H9 (cell line): ENCODE data around the gene NTSR1. TPM values are rescaled to one million over a fixed set of nuclear protein-coding genes. Genes with fewer than 3 reads are reported as not detected.

ENCODE experiments used
- DNase-seq: peaks from one replicate; pipeline ENCODE4 v3.0.0-alpha.2; 2017
- H2AFZ ChIP-seq: one replicate; pipeline ENCODE4 v1.6.1; 2013; ENCODE audit warnings: mild to moderate bottlenecking, low read length, control low read depth, moderate library complexity
- H2AK5ac ChIP-seq: 2 replicates; pipeline ENCODE4 v1.6.1; 2013; ENCODE audit warnings: low read length, control low read depth, mixed read lengths; ENCODE audit not compliant: insufficient read length
- H2BK120ac ChIP-seq: one replicate; pipeline ENCODE4 v1.6.1; 2013; ENCODE audit warnings: low read depth, mild to moderate bottlenecking, low read length, control low read depth, inconsistent platforms; ENCODE audit not compliant: poor library complexity, severe bottlenecking
- H2BK12ac ChIP-seq: 2 replicates; pipeline ENCODE4 v1.6.1; 2013; ENCODE audit warnings: low read length, control low read depth, mixed read lengths, low read depth; ENCODE audit not compliant: insufficient read length
- H2BK15ac ChIP-seq: 2 replicates; pipeline ENCODE4 v1.6.1; 2013; ENCODE audit warnings: low read depth, low read length, control low read depth
- H2BK20ac ChIP-seq: one replicate; pipeline ENCODE4 v1.6.1; 2013; ENCODE audit warnings: low read depth, mild to moderate bottlenecking, low read length, control low read depth, inconsistent platforms; ENCODE audit not compliant: poor library complexity, severe bottlenecking
- H2BK5ac ChIP-seq: 2 replicates; pipeline ENCODE4 v1.6.1; 2013; ENCODE audit warnings: low read length, control low read depth, mixed read lengths; ENCODE audit not compliant: insufficient read length
- H3K14ac ChIP-seq: 2 replicates; pipeline ENCODE4 v1.6.1; 2013; ENCODE audit warnings: low read length, control low read depth; ENCODE audit not compliant: insufficient read depth
- H3K18ac ChIP-seq: 2 replicates; pipeline ENCODE4 v1.6.1; 2013; ENCODE audit warnings: low read depth, mild to moderate bottlenecking, mixed read lengths, low read length, control low read depth; ENCODE audit not compliant: insufficient read length
- H3K23ac ChIP-seq: 2 replicates; pipeline ENCODE4 v1.6.1; 2013; ENCODE audit warnings: low read length, control low read depth, mixed read lengths, low read depth; ENCODE audit not compliant: insufficient read length
- H3K23me2 ChIP-seq: 2 replicates; pipeline ENCODE4 v1.6.1; 2013; ENCODE audit warnings: low read depth, mild to moderate bottlenecking, mixed read lengths, low read length, control low read depth; ENCODE audit not compliant: insufficient read length, poor library complexity, severe bottlenecking
- H3K27ac ChIP-seq: 2 replicates; pipeline ENCODE4 v1.5.1; 2013; ENCODE audit warnings: low read length, control low read depth, mixed read lengths, low read depth; ENCODE audit not compliant: insufficient read length
- H3K27me3 ChIP-seq: 2 replicates; pipeline ENCODE4 v1.6.1; 2013; ENCODE audit warnings: low read length, control low read depth, inconsistent platforms; ENCODE audit not compliant: insufficient read depth
- H3K4ac ChIP-seq: 2 replicates; pipeline ENCODE4 v1.6.1; 2013; ENCODE audit warnings: low read depth, mild to moderate bottlenecking, control low read depth, inconsistent platforms, low read length, moderate library complexity
- H3K4me1 ChIP-seq: 2 replicates; pipeline ENCODE4 v1.6.1; 2013; ENCODE audit warnings: low read length, control low read depth, inconsistent platforms; ENCODE audit not compliant: insufficient read depth
- H3K4me2 ChIP-seq: 2 replicates; pipeline ENCODE4 v1.6.1; 2013; ENCODE audit warnings: low read length, control low read depth, mixed read lengths; ENCODE audit not compliant: insufficient read length, insufficient read depth
- H3K56ac ChIP-seq: 2 replicates; pipeline ENCODE4 v1.6.1; 2013; ENCODE audit warnings: low read depth, mild to moderate bottlenecking, mixed read lengths, low read length, control low read depth; ENCODE audit not compliant: insufficient read length
- H3K79me1 ChIP-seq: 2 replicates; pipeline ENCODE4 v1.6.1; 2013; ENCODE audit warnings: low read depth, mild to moderate bottlenecking, moderate library complexity, low read length, control low read depth, inconsistent platforms; ENCODE audit not compliant: insufficient read depth, poor library complexity, severe bottlenecking
- H3K79me2 ChIP-seq: 2 replicates; pipeline ENCODE4 v1.6.1; 2013; ENCODE audit warnings: low read length, control low read depth, inconsistent platforms; ENCODE audit not compliant: insufficient read depth
- H3K9ac ChIP-seq: 2 replicates; pipeline ENCODE4 v1.6.1; 2013; ENCODE audit warnings: low read length, control low read depth, mixed read lengths; ENCODE audit not compliant: insufficient read length; ENCODE audit errors: extremely low read depth
- H3K9me3 ChIP-seq: one replicate; pipeline ENCODE4 v1.6.1; 2013; ENCODE audit warnings: low read depth, low read length, inconsistent platforms; ENCODE audit not compliant: control insufficient read depth
- H3T11ph ChIP-seq: one replicate; pipeline ENCODE4 v1.6.1; 2013; ENCODE audit warnings: mild to moderate bottlenecking, low read length, control low read depth, inconsistent platforms
- H4K20me1 ChIP-seq: one replicate; pipeline ENCODE4 v1.6.1; 2013; ENCODE audit not compliant: control insufficient read depth, insufficient read length, insufficient read depth
- H4K5ac ChIP-seq: 2 replicates; pipeline ENCODE4 v1.6.1; 2013; ENCODE audit warnings: low read depth, mild to moderate bottlenecking, mixed read lengths, low read length, control low read depth; ENCODE audit not compliant: insufficient read length
- H4K8ac ChIP-seq: replicated peaks from 2 replicates; pipeline ENCODE4 v1.6.1; 2013; ENCODE audit warnings: low read length, control low read depth, mixed read lengths, low read depth; ENCODE audit not compliant: insufficient read length
- H4K91ac ChIP-seq: 2 replicates; pipeline ENCODE4 v1.6.1; 2013; ENCODE audit warnings: low read depth, mild to moderate bottlenecking, moderate library complexity, mixed read lengths, low read length, control low read depth; ENCODE audit not compliant: insufficient read length
- H3K27ac Mint-ChIP-seq, 3 experiments: 2 replicates in 2 of 3; 3 replicates in 1 of 3; pipeline ENCODE4 v1.8.0; 2020 to 2021; ENCODE audit warnings: mixed read lengths in 3 of 3, mild to moderate bottlenecking in 1 of 3, moderate library complexity in 1 of 3
- H3K27me3 Mint-ChIP-seq: 2 replicates; pipeline ENCODE4 v1.8.0; 2021; ENCODE audit warnings: low read depth, mild to moderate bottlenecking, moderate library complexity, mixed read lengths
- H3K36me3 Mint-ChIP-seq, 3 experiments: 2 replicates in 2 of 3; 3 replicates in 1 of 3; pipeline ENCODE4 v1.8.0; 2020 to 2021; ENCODE audit warnings: low read depth in 3 of 3, mixed read lengths in 3 of 3; ENCODE audit not compliant: insufficient read depth in 1 of 3
- H3K4me1 Mint-ChIP-seq, 2 experiments: 2 replicates each; pipeline ENCODE4 v1.8.0; 2020; ENCODE audit warnings: mixed read lengths in 2 of 2
- H3K4me3 Mint-ChIP-seq, 2 experiments: 2 replicates in 1 of 2; 3 replicates in 1 of 2; pipeline ENCODE4 v1.8.0; 2020 to 2021; ENCODE audit warnings: mild to moderate bottlenecking in 2 of 2, mixed read lengths in 2 of 2, moderate library complexity in 1 of 2
- H3K9me3 Mint-ChIP-seq, 2 experiments: 2 replicates in 1 of 2; 3 replicates in 1 of 2; pipeline ENCODE4 v1.8.0; 2020; ENCODE audit warnings: mild to moderate bottlenecking in 2 of 2, mixed read lengths in 2 of 2, moderate library complexity in 1 of 2
- CTCF ChIP-seq: fragments of 200-600 bp; sonication (generic); conservative IDR thresholded peaks from 3 replicates; pipeline ENCODE4 v1.8.0; 2021; ENCODE audit warnings: antibody characterized with exemption, mild to moderate bottlenecking
- WGBS: extraction: QIAGEN DNeasy Blood & Tissue Kit; methylation state at CpG from one replicate; pipeline ENCODE4 v1.1.7; 2013; ENCODE audit warnings: missing lambda C conversion rate, low lambda C conversion rate, mixed read lengths; ENCODE audit not compliant: insufficient read length; ENCODE audit errors: extremely low coverage; 5-methylcytosine and 5-hydroxymethylcytosine counted together
- total RNA-seq: library from RNA; stranded (reverse); gene quantifications from 2 replicates; pipeline ENCODE4 v1.2.1, GENCODE V29; 2021

The NTSR1 gene
- total RNA-seq, 1 experiment from 2014 or later = 0.11 TPM

GRCh38 chr20:62696434-62696957 is 12.1 kb upstream of the NTSR1 start:
- H3K4me3 Mint-ChIP-seq = no peak overlapping the region
- Histone ChIP-seq H4K5ac (no peak overlapping the region), H2BK12ac (no peak overlapping the region), H2BK120ac (no peak overlapping the region), H3K56ac (no peak overlapping the region), H3K79me1 (no peaks in the 10 kb centered on the region), H3K4me1 (no peaks in the 10 kb centered on the region), H3K18ac (no peak overlapping the region), H3K9ac (no peak overlapping the region), H3T11ph (no peak overlapping the region), H4K8ac (no peak overlapping the region), H3K4ac (no peak overlapping the region), H2AFZ (no peak overlapping the region), H4K20me1 (no peaks in the 10 kb centered on the region), H2AK5ac (no peak overlapping the region), H3K23ac (no peak overlapping the region), H3K23me2 (no peaks in the 10 kb centered on the region), H2BK15ac (no peak overlapping the region), H4K91ac (no peak overlapping the region), H3K14ac (no peak overlapping the region), H2BK5ac (no peak overlapping the region), H3K9me3 (no peaks in the 10 kb centered on the region), H3K4me2 (no peak overlapping the region), H3K27me3 (no peaks in the 10 kb centered on the region; the same call in 1 of the 2 replicates), H3K27ac (no peak overlapping the region), H3K79me2 (no peaks in the 10 kb centered on the region), H2BK20ac (no peak overlapping the region)
- WGBS = no CpG with 5 or more reads among the region's 16 CpGs
- H3K4me1 Mint-ChIP-seq = 0 out of 4 replicates have a peak, but pooled peaks cover 0 to 2% of the 10 kb centered on the region in 2 experiments
- H3K27me3 Mint-ChIP-seq = peaks cover 6% of the 10 kb centered on the region
- H3K36me3 Mint-ChIP-seq = no peaks in the 10 kb centered on the region
- no peaks in the 10 kb centered on the region; a peak in 1 of 5 replicates for H3K9me3 Mint-ChIP-seq
- no peak for DNase-seq
- no peak for TF ChIP-seq CTCF
- no peak overlapping the region for H3K27ac Mint-ChIP-seq
